ENCODE results near the gene CFAP52.
A peak's percentile ranks its signal among the peaks of the same experiment; 100 is the strongest.

CFAP52 gene

GRCh38 chr17:9645851-9646545 is 69.6 kb downstream of the CFAP52 start:
- H3K27ac ChIP-seq (replicated peaks): no peak overlapping the region
- H3K4me3 ChIP-seq (replicated peaks; ENCODE audit: insufficient read depth, low read length): peak overlapping the region; percentile 42
- DNase-seq (ENCODE audit: low read depth in 1 of 2, low spot score in 1 of 2): peak in 1 of 2 experiments; percentile 1
- no peaks in the 10 kb centered on the region for H3K27me3 ChIP-seq (ENCODE audit: insufficient read depth, poor library complexity, severe bottlenecking)
- no peak for TF ChIP-seq SPI1 (IDR thresholded peaks at IDR 0.05; ENCODE audit: borderline replicate concordance, low read depth)
- no peak for TF ChIP-seq CTCF (IDR thresholded peaks at IDR 0.05; ENCODE audit: insufficient read depth, low read length)
- TF ChIP-seq GABPA (IDR thresholded peaks at IDR 0.05; ENCODE audit: low read depth): no peak
- TF ChIP-seq POLR2AphosphoS5 (IDR thresholded peaks at IDR 0.05; ENCODE audit: low read depth): no peak
- TF ChIP-seq, protein P1, sequence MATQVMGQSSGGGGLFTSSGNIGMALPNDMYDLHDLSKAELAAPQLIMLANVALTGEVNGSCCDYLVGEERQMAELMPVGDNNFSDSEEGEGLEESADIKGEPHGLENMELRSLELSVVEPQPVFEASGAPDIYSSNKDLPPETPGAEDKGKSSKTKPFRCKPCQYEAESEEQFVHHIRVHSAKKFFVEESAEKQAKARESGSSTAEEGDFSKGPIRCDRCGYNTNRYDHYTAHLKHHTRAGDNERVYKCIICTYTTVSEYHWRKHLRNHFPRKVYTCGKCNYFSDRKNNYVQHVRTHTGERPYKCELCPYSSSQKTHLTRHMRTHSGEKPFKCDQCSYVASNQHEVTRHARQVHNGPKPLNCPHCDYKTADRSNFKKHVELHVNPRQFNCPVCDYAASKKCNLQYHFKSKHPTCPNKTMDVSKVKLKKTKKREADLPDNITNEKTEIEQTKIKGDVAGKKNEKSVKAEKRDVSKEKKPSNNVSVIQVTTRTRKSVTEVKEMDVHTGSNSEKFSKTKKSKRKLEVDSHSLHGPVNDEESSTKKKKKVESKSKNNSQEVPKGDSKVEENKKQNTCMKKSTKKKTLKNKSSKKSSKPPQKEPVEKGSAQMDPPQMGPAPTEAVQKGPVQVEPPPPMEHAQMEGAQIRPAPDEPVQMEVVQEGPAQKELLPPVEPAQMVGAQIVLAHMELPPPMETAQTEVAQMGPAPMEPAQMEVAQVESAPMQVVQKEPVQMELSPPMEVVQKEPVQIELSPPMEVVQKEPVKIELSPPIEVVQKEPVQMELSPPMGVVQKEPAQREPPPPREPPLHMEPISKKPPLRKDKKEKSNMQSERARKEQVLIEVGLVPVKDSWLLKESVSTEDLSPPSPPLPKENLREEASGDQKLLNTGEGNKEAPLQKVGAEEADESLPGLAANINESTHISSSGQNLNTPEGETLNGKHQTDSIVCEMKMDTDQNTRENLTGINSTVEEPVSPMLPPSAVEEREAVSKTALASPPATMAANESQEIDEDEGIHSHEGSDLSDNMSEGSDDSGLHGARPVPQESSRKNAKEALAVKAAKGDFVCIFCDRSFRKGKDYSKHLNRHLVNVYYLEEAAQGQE (IDR thresholded peaks at IDR 0.05; ENCODE audit: insufficient replicate concordance, low read depth): no peak

DNA sequence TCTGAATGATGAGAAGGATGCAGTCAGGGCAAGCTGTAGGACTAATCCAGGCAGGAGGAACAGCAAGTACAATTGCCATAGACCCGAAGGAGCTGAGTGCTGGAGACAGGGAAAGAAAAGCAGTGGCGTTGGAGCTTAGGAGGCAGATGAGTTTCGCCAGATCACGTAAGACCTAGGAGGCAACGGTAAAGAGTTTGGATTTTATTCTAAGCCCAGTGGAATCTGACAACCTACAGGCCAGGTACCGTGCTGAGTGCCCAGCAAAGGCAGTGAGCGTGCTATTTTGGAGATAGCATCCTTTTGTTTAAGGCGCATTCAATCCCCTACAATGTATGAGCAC is 70.1 kb downstream of the CFAP52 start:
- no peak overlapping the region for H3K27ac ChIP-seq (replicated peaks)
- no peak overlapping the region for H3K4me3 ChIP-seq (replicated peaks; ENCODE audit: insufficient read depth, low read length)
- TF ChIP-seq CTCF (IDR thresholded peaks at IDR 0.05; ENCODE audit: insufficient read depth, low read length) (no peak), POLR2AphosphoS5 (IDR thresholded peaks at IDR 0.05; ENCODE audit: low read depth) (no peak), SPI1 (IDR thresholded peaks at IDR 0.05; ENCODE audit: borderline replicate concordance, low read depth) (no peak), GABPA (IDR thresholded peaks at IDR 0.05; ENCODE audit: low read depth) (no peak)
- TF ChIP-seq, protein P1 (IDR thresholded peaks at IDR 0.05; ENCODE audit: insufficient replicate concordance, low read depth): no peak
- DNase-seq (ENCODE audit: low read depth in 1 of 2, low spot score in 1 of 2): no peak
- no peaks in the 10 kb centered on the region for H3K27me3 ChIP-seq (ENCODE audit: insufficient read depth, poor library complexity, severe bottlenecking)

DNA sequence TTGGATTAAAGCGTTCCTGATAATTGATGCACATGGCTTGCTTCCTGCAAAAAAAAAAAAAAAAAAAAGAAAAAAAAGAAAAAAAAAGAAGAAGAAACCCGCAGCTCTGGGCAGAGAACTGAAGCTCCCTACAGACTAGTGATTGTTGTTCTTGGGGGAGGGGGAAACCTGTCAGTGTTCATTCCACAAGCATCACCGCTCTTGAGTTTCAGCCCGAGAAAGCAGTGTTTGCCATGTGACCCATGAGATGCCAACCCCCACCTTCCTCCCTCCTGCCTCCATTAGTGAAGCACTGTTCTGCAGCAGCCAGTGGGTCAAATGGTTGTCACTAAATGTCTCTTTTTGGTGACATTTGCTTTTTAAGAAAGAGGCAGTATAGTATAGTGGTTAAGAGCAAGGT is 70.6 kb downstream of the CFAP52 start:
- Histone ChIP-seq H3K27ac (replicated peaks) (no peak overlapping the region), H3K4me3 (replicated peaks; ENCODE audit: insufficient read depth, low read length) (no peak overlapping the region), H3K27me3 (ENCODE audit: insufficient read depth, poor library complexity, severe bottlenecking) (no peaks in the 10 kb centered on the region)
- TF ChIP-seq SPI1 (IDR thresholded peaks at IDR 0.05; ENCODE audit: borderline replicate concordance, low read depth) (no peak), GABPA (IDR thresholded peaks at IDR 0.05; ENCODE audit: low read depth) (no peak), POLR2AphosphoS5 (IDR thresholded peaks at IDR 0.05; ENCODE audit: low read depth) (no peak), CTCF (IDR thresholded peaks at IDR 0.05; ENCODE audit: insufficient read depth, low read length) (no peak)
- TF ChIP-seq, protein P1 (IDR thresholded peaks at IDR 0.05; ENCODE audit: insufficient replicate concordance, low read depth): no peak
- no peak for DNase-seq (ENCODE audit: low read depth in 1 of 2, low spot score in 1 of 2)

Measured in HL-60 (cell line).